Measurements from ENCODE around the gene ATP11A. TPM values are rescaled to one million over a fixed set of nuclear protein-coding genes. Genes with fewer than 3 reads are reported as not detected.

The ATP11A gene
- total and polyA plus RNA-seq, 9 donors: 6.6 to 72.7 (median 34.9) TPM

DNA sequence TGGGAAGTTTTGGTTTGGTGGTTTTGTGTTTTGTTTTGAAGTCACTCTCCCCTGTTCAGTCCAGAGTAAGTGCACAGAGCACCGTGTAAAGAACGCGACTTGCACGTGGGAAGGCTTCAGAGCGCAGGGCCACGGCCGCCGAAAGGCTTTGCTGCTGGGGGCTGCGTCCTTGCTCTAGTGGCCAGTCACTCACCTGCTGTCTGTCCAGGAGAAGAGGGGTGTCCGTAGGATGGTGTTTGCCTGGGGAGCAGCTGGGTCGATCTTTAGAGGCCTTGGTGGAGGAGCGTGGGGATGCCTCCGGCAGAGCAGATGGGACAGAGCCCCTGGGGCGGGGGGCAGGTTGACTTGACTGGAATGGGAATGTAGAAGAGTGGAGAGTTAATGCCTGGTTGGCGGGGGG is 162.6 kb downstream of the ATP11A start:
- H3K4me1 ChIP-seq (ENCODE audit: insufficient read depth): no peaks in the 10 kb centered on the region
- no peak overlapping the region for H3K27ac ChIP-seq
- no peak overlapping the region for H3K4me3 ChIP-seq
- no peak for DNase-seq
- intact Hi-C loops (cut with DNase I): no loop called here
- no peaks in the 10 kb centered on the region for H3K9me3 ChIP-seq
- H3K27me3 ChIP-seq: no peaks in the 10 kb centered on the region
- TF ChIP-seq, protein P1, sequence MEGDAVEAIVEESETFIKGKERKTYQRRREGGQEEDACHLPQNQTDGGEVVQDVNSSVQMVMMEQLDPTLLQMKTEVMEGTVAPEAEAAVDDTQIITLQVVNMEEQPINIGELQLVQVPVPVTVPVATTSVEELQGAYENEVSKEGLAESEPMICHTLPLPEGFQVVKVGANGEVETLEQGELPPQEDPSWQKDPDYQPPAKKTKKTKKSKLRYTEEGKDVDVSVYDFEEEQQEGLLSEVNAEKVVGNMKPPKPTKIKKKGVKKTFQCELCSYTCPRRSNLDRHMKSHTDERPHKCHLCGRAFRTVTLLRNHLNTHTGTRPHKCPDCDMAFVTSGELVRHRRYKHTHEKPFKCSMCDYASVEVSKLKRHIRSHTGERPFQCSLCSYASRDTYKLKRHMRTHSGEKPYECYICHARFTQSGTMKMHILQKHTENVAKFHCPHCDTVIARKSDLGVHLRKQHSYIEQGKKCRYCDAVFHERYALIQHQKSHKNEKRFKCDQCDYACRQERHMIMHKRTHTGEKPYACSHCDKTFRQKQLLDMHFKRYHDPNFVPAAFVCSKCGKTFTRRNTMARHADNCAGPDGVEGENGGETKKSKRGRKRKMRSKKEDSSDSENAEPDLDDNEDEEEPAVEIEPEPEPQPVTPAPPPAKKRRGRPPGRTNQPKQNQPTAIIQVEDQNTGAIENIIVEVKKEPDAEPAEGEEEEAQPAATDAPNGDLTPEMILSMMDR (IDR thresholded peaks at IDR 0.05): no peak
- TF ChIP-seq POLR2A (IDR thresholded peaks at IDR 0.05) (no peak), EP300 (IDR thresholded peaks at IDR 0.05) (no peak)
- H3K36me3 ChIP-seq: no peaks in the 10 kb centered on the region
- WGBS, 3 donors: 84 to 87% (median 85%) methylated on average over 15 of the region's 15 CpGs

DNA sequence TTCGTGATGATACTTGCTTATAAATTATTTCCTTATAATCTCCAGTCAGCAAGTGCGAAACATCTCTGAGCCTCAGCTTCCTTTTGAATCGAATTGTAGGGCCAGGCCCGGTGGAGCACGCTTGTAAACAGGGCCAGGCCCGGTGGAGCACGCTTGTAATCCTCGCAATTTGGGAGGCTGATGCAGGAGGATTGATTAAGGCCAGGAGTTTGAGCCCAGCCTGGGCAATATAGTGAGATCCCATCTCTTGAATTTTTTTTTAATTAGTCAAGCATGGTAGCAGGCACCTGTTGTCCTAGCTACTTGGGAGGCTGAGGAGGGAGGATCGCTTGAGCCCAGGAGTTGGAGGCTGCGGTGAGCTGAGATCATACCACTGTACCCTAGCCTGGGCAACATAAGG is 163.0 kb downstream of the ATP11A start:
- no peak overlapping the region for H3K4me3 ChIP-seq
- no peaks in the 10 kb centered on the region for H3K27me3 ChIP-seq
- no peaks in the 10 kb centered on the region for H3K36me3 ChIP-seq
- no peaks in the 10 kb centered on the region for H3K4me1 ChIP-seq (ENCODE audit: insufficient read depth)
- WGBS, 3 donors: 95 to 98% (median 97%) methylated on average over 10 of the region's 10 CpGs
- no peaks in the 10 kb centered on the region for H3K9me3 ChIP-seq
- intact Hi-C loops (cut with DNase I): no loop called here
- DNase-seq: no peak
- TF ChIP-seq POLR2A (IDR thresholded peaks at IDR 0.05) (no peak), EP300 (IDR thresholded peaks at IDR 0.05) (no peak)
- TF ChIP-seq, protein P1 (IDR thresholded peaks at IDR 0.05): no peak
- no peak overlapping the region for H3K27ac ChIP-seq

DNA sequence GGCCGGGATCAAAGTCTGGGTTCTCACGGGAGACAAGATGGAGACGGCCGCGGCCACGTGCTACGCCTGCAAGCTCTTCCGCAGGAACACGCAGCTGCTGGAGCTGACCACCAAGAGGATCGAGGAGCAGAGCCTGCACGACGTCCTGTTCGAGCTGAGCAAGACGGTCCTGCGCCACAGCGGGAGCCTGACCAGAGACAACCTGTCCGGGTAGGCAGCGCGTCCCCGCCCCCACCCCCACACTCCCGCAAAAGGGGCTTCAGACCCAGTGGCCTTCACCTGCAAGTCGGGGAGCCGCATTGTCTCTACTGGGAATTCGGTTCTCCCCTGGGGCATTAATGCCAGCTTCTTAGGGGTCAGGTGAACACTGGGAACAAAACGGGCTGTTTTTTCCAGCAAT is 164.5 kb downstream of the ATP11A start:
- Histone ChIP-seq H3K4me3 (no peak overlapping the region), H3K9me3 (no peaks in the 10 kb centered on the region), H3K27me3 (no peaks in the 10 kb centered on the region), H3K27ac (no peak overlapping the region), H3K36me3 (no peaks in the 10 kb centered on the region), H3K4me1 (ENCODE audit: insufficient read depth) (no peaks in the 10 kb centered on the region)
- intact Hi-C loops (cut with DNase I): no loop called here
- 93 to 95% (median 95%) methylated on average over 25 of the region's 25 CpGs for WGBS, 3 donors
- TF ChIP-seq EP300 (IDR thresholded peaks at IDR 0.05) (no peak), POLR2A (IDR thresholded peaks at IDR 0.05) (no peak)
- TF ChIP-seq, protein P1 (IDR thresholded peaks at IDR 0.05): no peak
- DNase-seq: no peak

DNA sequence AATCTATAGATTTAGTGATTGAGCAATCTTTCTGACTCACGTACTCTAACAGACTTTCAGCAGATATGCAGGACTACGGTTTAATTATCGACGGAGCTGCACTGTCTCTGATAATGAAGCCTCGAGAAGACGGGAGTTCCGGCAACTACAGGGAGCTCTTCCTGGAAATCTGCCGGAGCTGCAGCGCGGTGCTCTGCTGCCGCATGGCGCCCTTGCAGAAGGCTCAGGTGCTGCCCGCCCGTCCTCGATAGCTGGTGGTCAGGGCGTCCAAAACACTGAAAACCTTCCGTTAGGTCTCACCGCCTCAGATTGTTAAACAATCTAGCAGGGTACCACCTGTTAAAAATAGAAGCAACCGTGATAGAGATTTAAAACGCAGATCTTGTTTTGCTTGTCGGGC is 166.0 kb downstream of the ATP11A start:
- no peaks in the 10 kb centered on the region for H3K36me3 ChIP-seq
- WGBS, 3 donors: 94 to 95% (median 95%) methylated on average over 21 of the region's 21 CpGs
- DNase-seq: no peak

More for the DNA sequence above, 166.0 kb downstream of the ATP11A start:
- H3K9me3 ChIP-seq: no peaks in the 10 kb centered on the region
- no peaks in the 10 kb centered on the region for H3K4me1 ChIP-seq (ENCODE audit: insufficient read depth)
- no peak overlapping the region for H3K4me3 ChIP-seq
- no peak overlapping the region for H3K27ac ChIP-seq
- TF ChIP-seq, protein P1 (IDR thresholded peaks at IDR 0.05): no peak
- TF ChIP-seq POLR2A (IDR thresholded peaks at IDR 0.05) (no peak), EP300 (IDR thresholded peaks at IDR 0.05) (no peak)
- intact Hi-C loops (cut with DNase I): no loop called here
- no peaks in the 10 kb centered on the region for H3K27me3 ChIP-seq
